Lower lobe of right lung (tissue), 2 donors: Measurements from ENCODE around the gene ZNF536. TPM values are rescaled to one million over a fixed set of nuclear protein-coding genes. Genes with fewer than 3 reads are reported as not detected.

Source experiments
- ATAC-seq, 2 donors: fragments of 200-7000 bp; cut with Tn5 transposase; one replicate each; pipeline ENCODE4 v1.9.1; 2020 to 2022; ENCODE audit warnings: mild to moderate bottlenecking in 2 of 2, moderate library complexity in 2 of 2
- DNase-seq: peaks from one replicate; pipeline ENCODE4 v3.0.0-alpha.2; 2020
- H3K27ac ChIP-seq: fragments of 200-600 bp; one replicate; pipeline ENCODE4 v1.8.0; 2022
- H3K27me3 ChIP-seq: fragments of 200-600 bp; one replicate; pipeline ENCODE4 v1.8.0; 2022; ENCODE audit warnings: low read depth
- H3K36me3 ChIP-seq: fragments of 200-600 bp; one replicate; pipeline ENCODE4 v1.8.0; 2022; ENCODE audit warnings: mild to moderate bottlenecking
- H3K4me1 ChIP-seq: fragments of 200-600 bp; one replicate; pipeline ENCODE4 v1.8.0; 2022
- H3K4me3 ChIP-seq: fragments of 200-600 bp; one replicate; pipeline ENCODE4 v1.8.0; 2022; ENCODE audit warnings: mild to moderate bottlenecking
- H3K9me3 ChIP-seq: fragments of 200-600 bp; one replicate; pipeline ENCODE4 v1.8.0; 2022
- intact Hi-C: fragments of 100-400 bp; cut with DNase I; formaldehyde crosslinking; loops from one replicate; pipeline ENCODE4 v1.11.0; 2022
- total RNA-seq: library from RNA; stranded (reverse); fragmentation: NEBNext Ultra II Directional; extraction: Animal tissue kit (Norgen Biotek cat#: 25700); gene quantifications from one replicate; pipeline ENCODE4 v1.2.1, GENCODE V29; 2021
- TF ChIP-seq, protein P1 (sequence below): fragments of 200-600 bp; IDR thresholded peaks from one replicate; pipeline ENCODE4 v1.8.0; 2022; ENCODE audit warnings: antibody characterized with exemption, mild to moderate bottlenecking
- donor health status: DM: no; HTN: yes; CAD: no; lungs with severe emphysema.

ZNF536 gene
- total RNA-seq, 1 donor from 2014 or later: 0.12 TPM

DNA sequence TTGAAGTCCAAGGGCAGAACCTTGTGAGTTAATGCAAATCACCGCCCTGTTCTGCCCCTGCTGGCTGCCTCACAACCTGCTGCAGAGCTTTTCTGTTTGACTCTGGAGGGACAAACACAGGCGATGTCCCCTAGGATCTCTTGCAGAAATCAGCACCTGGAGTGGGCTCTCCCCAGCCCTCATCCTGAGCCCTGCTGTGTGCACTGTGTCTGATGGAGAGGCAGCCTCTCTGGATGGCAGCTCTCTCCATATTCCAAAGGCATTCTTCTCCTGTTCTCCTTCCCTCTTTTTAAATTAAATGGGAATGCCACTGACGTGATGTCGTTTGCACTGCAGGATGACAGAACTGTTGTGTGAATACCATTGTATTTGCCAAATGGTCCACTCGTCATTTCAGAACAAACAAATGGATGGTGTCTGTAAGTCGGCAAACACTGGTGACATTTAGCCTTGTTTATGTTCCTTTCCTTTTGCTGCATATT, 184.1 kb downstream of the ZNF536 start:
- TF ChIP-seq, protein P1, sequence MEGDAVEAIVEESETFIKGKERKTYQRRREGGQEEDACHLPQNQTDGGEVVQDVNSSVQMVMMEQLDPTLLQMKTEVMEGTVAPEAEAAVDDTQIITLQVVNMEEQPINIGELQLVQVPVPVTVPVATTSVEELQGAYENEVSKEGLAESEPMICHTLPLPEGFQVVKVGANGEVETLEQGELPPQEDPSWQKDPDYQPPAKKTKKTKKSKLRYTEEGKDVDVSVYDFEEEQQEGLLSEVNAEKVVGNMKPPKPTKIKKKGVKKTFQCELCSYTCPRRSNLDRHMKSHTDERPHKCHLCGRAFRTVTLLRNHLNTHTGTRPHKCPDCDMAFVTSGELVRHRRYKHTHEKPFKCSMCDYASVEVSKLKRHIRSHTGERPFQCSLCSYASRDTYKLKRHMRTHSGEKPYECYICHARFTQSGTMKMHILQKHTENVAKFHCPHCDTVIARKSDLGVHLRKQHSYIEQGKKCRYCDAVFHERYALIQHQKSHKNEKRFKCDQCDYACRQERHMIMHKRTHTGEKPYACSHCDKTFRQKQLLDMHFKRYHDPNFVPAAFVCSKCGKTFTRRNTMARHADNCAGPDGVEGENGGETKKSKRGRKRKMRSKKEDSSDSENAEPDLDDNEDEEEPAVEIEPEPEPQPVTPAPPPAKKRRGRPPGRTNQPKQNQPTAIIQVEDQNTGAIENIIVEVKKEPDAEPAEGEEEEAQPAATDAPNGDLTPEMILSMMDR: no peak
- Histone ChIP-seq H3K27ac (no peak overlapping the region), H3K36me3 (no peaks in the 10 kb centered on the region), H3K27me3 (peaks cover 12% of the 10 kb centered on the region), H3K4me3 (no peak overlapping the region), H3K9me3 (no peaks in the 10 kb centered on the region), H3K4me1 (no peaks in the 10 kb centered on the region)
- DNase-seq: no peak
- intact Hi-C loops: no loop called here
- no peak for ATAC-seq

DNA sequence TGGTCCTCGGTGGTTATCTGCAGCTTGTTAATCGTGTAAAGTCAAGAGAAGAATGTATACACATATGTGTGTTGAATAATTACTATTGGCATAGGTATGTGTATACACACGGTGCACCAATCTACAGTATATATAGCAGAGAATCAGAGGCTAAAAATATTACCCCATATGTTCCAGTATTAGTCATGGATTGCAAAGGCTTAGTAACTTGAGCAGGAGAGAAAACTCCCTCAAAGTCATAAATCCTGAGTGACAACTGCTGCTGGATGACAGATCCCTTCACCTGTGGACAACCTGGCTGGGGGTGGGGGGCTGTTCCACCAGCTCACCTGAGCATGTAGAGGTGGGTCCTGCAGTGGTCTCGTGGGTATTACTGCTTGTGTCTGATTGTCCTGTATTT, 185.0 kb downstream of the ZNF536 start:
- H3K27me3 ChIP-seq: peaks cover 17% of the 10 kb centered on the region
- TF ChIP-seq, protein P1: no peak
- H3K36me3 ChIP-seq: no peaks in the 10 kb centered on the region
- no peaks in the 10 kb centered on the region for H3K9me3 ChIP-seq
- H3K27ac ChIP-seq: no peak overlapping the region
- ATAC-seq: no peak
- DNase-seq: no peak
- H3K4me1 ChIP-seq: no peaks in the 10 kb centered on the region
- H3K4me3 ChIP-seq: no peak overlapping the region
- intact Hi-C loops: no loop called here

DNA sequence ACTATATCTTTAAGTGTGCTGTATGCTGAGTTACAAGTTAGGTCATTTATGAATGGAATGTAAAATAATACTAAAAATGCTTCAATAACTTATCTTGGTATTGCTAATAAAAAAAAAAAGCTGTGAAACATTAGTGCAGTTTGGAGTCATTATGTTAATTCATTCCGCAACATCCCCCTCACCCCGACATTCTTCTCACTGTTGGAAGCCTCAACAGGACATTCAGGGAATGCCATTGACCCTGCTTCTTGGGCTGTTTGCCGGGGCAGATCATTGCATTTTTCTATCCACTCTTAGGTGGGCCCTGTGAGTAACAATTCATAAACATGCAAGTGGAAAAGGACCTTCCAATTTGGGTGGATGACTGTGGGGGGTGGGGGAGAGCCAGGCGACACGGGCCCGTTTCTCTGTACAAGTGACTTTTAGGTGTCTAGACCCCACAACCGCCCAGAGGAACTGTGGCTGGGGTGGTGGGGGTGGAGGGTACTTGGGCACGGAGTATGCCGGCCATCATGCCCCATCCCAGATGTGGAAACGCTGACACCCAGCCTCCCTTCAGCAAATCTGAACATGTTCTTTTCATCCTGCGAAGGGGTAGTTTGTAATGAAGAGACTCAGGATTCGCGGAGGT, 185.9 kb downstream of the ZNF536 start:
- TF ChIP-seq, protein P1: no peak
- Histone ChIP-seq H3K36me3 (no peaks in the 10 kb centered on the region), H3K27me3 (peaks cover 17% of the 10 kb centered on the region), H3K9me3 (no peaks in the 10 kb centered on the region), H3K4me3 (no peak overlapping the region), H3K27ac (no peak overlapping the region), H3K4me1 (no peaks in the 10 kb centered on the region)
- no peak for ATAC-seq
- intact Hi-C loops: no loop called here
- no peak for DNase-seq

DNA sequence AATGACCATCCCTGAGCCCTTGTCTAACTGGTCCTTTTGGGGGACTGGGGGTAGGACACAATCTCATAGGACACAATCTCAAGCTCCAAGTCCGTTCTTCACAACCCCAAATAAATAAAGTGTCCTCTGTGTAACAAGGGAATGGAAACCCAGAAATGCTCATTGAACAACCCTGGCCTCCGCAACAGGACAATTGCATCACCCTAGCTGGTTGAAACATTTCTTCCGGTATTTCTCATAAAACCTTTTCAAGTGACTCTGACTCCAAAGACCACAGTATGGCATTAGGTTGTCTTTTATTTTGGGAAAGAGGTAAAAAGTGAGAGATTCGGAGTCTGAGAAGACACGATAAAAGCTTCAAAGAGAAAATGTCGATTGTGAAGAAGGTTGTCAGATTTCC, 186.6 kb downstream of the ZNF536 start:
- TF ChIP-seq, protein P1: no peak
- DNase-seq (no peak), ATAC-seq (no peak)
- Histone ChIP-seq H3K9me3 (no peaks in the 10 kb centered on the region), H3K36me3 (no peaks in the 10 kb centered on the region), H3K4me3 (no peak overlapping the region), H3K27ac (no peak overlapping the region), H3K4me1 (no peaks in the 10 kb centered on the region), H3K27me3 (peaks cover 17% of the 10 kb centered on the region)
- intact Hi-C loops: no loop called here

DNA sequence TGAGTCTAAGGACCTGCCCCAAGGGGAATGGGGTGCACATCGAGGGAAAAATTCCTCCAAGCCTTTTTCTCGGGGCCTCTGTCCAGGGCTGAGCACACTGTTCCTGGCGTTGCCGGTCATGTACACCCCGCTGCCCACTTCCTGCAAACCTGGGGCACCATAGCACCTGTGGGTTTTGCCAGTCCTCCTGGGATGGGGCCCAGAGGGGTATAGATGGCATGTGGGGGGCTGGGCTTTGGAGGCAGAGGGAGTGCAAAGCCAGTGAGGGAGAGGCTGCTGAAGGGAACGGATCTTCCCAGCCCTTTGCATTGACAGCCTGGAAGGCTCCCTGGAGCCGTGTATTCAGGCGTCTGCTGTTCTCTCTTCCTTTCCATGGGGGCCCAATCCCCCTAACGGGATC, 187.3 kb downstream of the ZNF536 start:
- Histone ChIP-seq H3K9me3 (no peaks in the 10 kb centered on the region), H3K27me3 (peaks cover 17% of the 10 kb centered on the region), H3K4me3 (no peak overlapping the region), H3K4me1 (no peaks in the 10 kb centered on the region), H3K27ac (no peak overlapping the region), H3K36me3 (no peaks in the 10 kb centered on the region)
- intact Hi-C loops: no loop called here
- ATAC-seq: no peak
- DNase-seq: no peak
- TF ChIP-seq, protein P1: no peak
